Epithelial cell of esophagus (primary cell): ENCODE results near the gene WDFY4.

Experiments
- DNase-seq: peaks from one replicate; pipeline ENCODE4 v3.0.0; 2010; ENCODE audit warnings: low read depth
- H3K4me3 ChIP-seq: 2 replicates; pipeline ENCODE4 v1.5.1; 2011; ENCODE audit warnings: mild to moderate bottlenecking, low read length, control low read depth
- TF ChIP-seq, protein P1 (sequence below): IDR thresholded peaks from 2 replicates; pipeline ENCODE4 v1.5.1; 2011; ENCODE audit warnings: low read depth, mild to moderate bottlenecking, low read length, control low read depth, inconsistent platforms; ENCODE audit not compliant: insufficient read depth; ENCODE audit errors: missing control alignments

Gene WDFY4

GRCh38 chr10:48985621-48986158, 301.0 kb downstream of the WDFY4 start:
- TF ChIP-seq, protein P1, sequence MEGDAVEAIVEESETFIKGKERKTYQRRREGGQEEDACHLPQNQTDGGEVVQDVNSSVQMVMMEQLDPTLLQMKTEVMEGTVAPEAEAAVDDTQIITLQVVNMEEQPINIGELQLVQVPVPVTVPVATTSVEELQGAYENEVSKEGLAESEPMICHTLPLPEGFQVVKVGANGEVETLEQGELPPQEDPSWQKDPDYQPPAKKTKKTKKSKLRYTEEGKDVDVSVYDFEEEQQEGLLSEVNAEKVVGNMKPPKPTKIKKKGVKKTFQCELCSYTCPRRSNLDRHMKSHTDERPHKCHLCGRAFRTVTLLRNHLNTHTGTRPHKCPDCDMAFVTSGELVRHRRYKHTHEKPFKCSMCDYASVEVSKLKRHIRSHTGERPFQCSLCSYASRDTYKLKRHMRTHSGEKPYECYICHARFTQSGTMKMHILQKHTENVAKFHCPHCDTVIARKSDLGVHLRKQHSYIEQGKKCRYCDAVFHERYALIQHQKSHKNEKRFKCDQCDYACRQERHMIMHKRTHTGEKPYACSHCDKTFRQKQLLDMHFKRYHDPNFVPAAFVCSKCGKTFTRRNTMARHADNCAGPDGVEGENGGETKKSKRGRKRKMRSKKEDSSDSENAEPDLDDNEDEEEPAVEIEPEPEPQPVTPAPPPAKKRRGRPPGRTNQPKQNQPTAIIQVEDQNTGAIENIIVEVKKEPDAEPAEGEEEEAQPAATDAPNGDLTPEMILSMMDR, result no peak
- no peak overlapping the region for H3K4me3 ChIP-seq
- no peak for DNase-seq

DNA sequence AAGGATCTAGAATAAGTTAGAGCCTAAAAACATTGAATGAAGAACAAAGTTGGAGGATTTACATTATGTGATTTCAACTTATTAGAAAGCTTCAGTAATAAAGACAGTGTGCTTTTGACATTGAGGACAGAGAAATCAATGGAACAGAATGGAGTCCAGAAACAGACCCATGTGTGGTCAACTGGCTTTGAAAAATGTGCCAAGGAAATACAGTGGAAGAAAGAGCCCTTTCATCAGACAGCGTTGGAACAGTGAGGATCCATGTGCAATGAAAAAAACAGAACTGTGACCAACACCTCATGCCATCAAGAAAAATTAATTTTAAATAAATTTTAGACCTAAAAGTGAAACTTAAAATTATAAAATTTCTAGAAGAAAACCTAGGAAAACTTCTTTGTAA, 305.6 kb downstream of the WDFY4 start:
- TF ChIP-seq, protein P1, result no peak

DNA sequence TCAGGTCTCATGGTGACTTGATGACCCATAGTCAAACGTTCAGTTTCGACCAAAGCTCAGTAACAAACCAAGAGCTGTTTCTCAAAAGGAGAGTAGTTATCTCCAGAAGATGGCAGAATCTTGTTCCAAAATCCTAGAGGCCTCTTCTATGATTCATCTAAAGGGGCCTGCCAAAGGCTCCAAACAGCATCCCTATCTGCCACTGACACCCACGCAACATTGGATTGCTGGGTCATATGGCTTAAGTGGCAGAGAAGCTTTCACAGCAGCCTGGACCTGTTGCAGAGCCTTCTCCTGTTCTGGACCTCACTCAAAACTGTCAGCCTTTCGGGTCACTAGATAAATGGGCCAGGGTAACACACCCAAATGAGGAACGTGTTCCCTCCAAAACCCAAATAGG, 309.0 kb downstream of the WDFY4 start:
- TF ChIP-seq, protein P1, result no peak
- no peak for DNase-seq
- H3K4me3 ChIP-seq, result no peak overlapping the region

More for the DNA sequence above, 305.6 kb downstream of the WDFY4 start:
- H3K4me3 ChIP-seq, result no peak overlapping the region
- DNase-seq, result no peak

- H3K4me3 ChIP-seq, result no peak overlapping the region
- no peak for DNase-seq
- TF ChIP-seq, protein P1, result no peak
These were observed 311.7 kb downstream of the WDFY4 start for GRCh38 chr10:48996329-48996728.

DNA sequence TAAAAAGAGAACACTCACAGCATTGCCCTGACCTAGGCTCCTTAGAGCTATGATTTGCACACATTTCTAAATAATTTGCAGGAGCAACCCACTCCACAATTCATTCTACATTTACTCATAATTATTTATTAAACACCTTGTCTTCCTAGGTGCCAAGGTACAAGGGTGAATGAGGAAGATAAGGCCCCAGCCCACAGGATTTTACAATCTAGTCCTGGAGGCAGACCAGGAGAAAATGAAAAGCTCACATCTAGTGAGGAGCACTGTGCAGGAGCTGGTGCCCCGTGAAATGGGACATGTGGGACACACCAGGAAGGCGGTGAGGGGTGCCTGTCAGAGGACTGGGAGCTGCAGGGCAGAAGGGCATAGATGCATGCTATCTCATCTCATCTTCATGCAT, 314.7 kb downstream of the WDFY4 start:
- DNase-seq, result no peak
- TF ChIP-seq, protein P1, result no peak
- H3K4me3 ChIP-seq, result no peak overlapping the region

DNA sequence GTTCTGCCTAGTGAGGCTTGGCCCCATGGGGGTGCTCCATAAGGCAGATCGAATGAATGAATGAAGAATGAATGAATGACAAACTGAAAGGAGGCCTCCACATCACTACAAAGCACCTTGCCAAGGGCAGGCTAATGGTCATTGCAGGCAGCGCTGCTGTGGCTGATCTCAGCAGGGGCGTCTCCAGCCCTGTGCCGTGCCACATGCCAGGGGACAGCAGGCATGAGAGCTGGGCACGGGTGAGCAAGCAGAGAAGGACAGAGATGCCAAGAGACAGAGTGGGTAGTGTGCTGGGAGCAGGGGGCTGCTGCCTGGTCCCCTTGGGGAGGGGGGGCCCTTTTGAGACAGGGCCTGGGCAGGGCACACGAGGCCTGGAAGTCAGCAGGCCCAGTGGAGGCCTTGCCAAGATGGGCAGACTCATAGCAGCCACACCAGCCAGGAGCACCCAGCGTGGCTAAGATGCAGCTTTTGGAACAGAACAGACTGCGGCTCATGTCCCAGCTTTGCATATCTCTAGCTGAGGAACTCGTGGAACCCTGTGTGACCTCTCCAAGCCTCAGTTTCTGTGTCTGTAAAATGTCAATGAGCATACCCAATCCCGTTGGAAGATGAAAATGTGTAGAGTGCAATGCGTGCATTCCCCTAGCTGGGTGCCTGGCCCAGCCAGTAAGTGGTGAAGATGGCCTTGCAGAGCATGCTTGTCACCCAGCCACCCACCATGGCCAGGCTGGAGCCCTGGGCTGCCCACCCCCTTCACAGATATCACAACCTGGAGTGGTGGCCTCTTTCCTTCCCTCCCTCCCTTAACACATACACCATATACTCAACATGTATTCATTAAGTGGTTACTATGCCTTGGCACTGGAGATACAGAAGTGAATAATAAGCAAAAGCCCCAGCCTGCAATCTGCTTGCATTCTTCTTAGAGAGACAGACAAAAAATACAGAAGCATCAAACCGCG, 316.0 kb downstream of the WDFY4 start:
- DNase-seq, result no peak
- H3K4me3 ChIP-seq, result no peak overlapping the region
- TF ChIP-seq, protein P1, result no peak

- DNase-seq, result no peak
- TF ChIP-seq, protein P1, result no peak
These were observed 316.7 kb downstream of the WDFY4 start for GRCh38 chr10:49001402-49001801.

More at GRCh38 chr10:49001402-49001801, 316.7 kb downstream of the WDFY4 start:
- no peak overlapping the region for H3K4me3 ChIP-seq
